Smooth muscle cell (in vitro differentiated cells): Measurements from ENCODE around the gene CA12. TPM values are rescaled to one million over a fixed set of nuclear protein-coding genes. Genes with fewer than 3 reads are reported as not detected.

ENCODE experiments used
- DNase-seq: peaks from one replicate; lab custom pipeline; 2025; ENCODE audit not compliant: unreplicated experiment; lab: John Stamatoyannopoulos, UW
- H2AFZ ChIP-seq: fragments of 200-600 bp; sonication (generic); 2 replicates; pipeline ENCODE4 v1.6.0; 2016; ENCODE audit warnings: antibody characterized with exemption, low read depth, mild to moderate bottlenecking
- H3F3A ChIP-seq: fragments of 200-600 bp; sonication (generic); 2 replicates; pipeline ENCODE4 v1.6.0; 2017; ENCODE audit warnings: antibody characterized with exemption, low read depth
- H3K27ac ChIP-seq: fragments of 200-600 bp; sonication (generic); 2 replicates; pipeline ENCODE4 v1.5.1; 2016; ENCODE audit warnings: low read depth, mild to moderate bottlenecking
- H3K27me3 ChIP-seq: fragments of 200-600 bp; sonication (generic); 2 replicates; pipeline ENCODE4 v1.6.1; 2016; ENCODE audit warnings: low read depth, mild to moderate bottlenecking
- H3K36me3 ChIP-seq: fragments of 200-600 bp; sonication (generic); 2 replicates; pipeline ENCODE4 v1.5.1; 2016; ENCODE audit warnings: low read depth
- H3K4me1 ChIP-seq: fragments of 200-600 bp; sonication (generic); 2 replicates; pipeline ENCODE4 v1.5.1; 2016; ENCODE audit warnings: low read depth
- H3K4me2 ChIP-seq: fragments of 200-600 bp; sonication (generic); 2 replicates; pipeline ENCODE4 v1.6.0; 2016; ENCODE audit warnings: mild to moderate bottlenecking
- H3K4me3 ChIP-seq: fragments of 200-600 bp; sonication (generic); 2 replicates; pipeline ENCODE4 v1.5.1; 2016; ENCODE audit warnings: mild to moderate bottlenecking
- H3K79me2 ChIP-seq: fragments of 200-600 bp; sonication (generic); 2 replicates; pipeline ENCODE4 v1.6.0; 2016; ENCODE audit warnings: low read depth, mild to moderate bottlenecking
- H3K9ac ChIP-seq: fragments of 200-600 bp; sonication (generic); 2 replicates; pipeline ENCODE4 v1.6.0; 2016; ENCODE audit warnings: low read depth
- H3K9me3 ChIP-seq: fragments of 200-600 bp; sonication (generic); replicated peaks from 2 replicates; pipeline ENCODE4 v1.5.1; 2016; ENCODE audit warnings: low read depth
- H4K20me1 ChIP-seq: fragments of 200-600 bp; sonication (generic); 2 replicates; pipeline ENCODE4 v1.6.0; 2016; ENCODE audit warnings: low read depth
- WGBS: methylation state at CpG from one replicate; pipeline ENCODE4 v1.1.7; 2016; ENCODE audit warnings: low lambda C conversion rate; 5-methylcytosine and 5-hydroxymethylcytosine counted together
- polyA plus RNA-seq: library from polyadenylated mRNA; unstranded; fragments of >200 nt; fragmentation: Nextera tagmentation; extraction: Ambion mirVana; gene quantifications from 2 replicates; pipeline ENCODE4 v1.2.1, GENCODE V29; 2016
- total RNA-seq: library from RNA; depleted of rRNA; stranded (reverse); fragments of >200 nt; gene quantifications from 2 replicates; pipeline ENCODE4 v1.2.3, GENCODE V29; 2014
- TF ChIP-seq, protein P1 (sequence below): fragments of 200-600 bp; sonication (generic); IDR thresholded peaks from 2 replicates; pipeline ENCODE4 v1.5.1; 2017; ENCODE audit warnings: borderline replicate concordance, mild to moderate bottlenecking, antibody characterized with exemption; ENCODE audit not compliant: insufficient read depth, poor library complexity, severe bottlenecking

The CA12 gene
- total and polyA plus RNA-seq, 2 experiments from 2014 or later = 13.5 to 14.0 TPM

DNA sequence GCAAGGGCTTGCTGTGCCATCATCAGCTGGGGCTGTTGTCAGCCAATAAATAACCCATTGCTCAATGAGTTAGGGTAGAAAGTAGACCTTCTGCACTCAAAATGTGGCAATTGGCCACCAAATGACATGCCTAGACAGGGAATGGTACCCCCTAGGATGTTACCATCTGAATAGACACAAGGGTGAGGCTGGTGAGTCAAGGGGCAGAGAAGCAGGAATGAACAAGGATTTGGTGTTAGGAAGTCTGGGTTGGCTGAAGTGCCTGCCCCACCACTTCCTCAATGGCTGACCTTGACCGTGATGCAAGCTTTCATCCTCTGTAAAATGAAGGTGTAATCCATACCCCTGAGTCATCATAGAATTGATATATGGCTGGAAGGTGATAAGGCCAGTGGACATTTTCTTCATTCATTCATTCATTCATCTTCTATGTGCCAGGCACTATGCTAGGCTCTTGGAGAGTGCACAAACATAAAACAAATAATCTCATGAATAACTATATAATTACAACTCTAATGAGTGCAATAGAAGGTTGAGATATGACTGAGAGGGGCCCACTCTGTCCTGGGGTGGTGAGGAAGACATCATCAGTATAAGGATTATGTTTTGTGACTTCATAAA, 4.4 kb upstream of the CA12 start:
- Histone ChIP-seq H3K27ac (no peak overlapping the region), H3K4me2 (no peak overlapping the region)

DNA sequence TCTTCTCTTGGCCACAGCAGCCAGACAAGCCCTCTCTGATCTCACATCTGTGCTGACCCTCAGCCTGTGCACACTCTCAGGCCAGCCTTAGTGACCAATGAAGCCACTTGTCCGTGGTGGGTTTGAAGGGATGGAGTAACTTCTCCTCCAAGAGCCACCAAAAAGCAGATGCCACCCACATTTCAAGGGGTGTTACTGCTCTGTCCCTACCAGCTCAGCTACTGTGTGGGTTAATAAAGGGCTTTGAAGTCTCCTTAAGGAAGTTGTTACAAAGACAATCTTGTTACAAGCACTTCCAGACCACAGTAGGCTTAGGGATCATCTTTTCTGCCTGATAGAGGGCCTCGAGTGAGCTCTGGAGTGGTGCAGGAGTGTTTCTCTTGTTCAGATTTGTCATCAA, 3.3 kb upstream of the CA12 start:
- Histone ChIP-seq H3K4me1 (no peaks in the 10 kb centered on the region), H4K20me1 (no peaks in the 10 kb centered on the region), H3K27ac (no peak overlapping the region), H3K9ac (no peak overlapping the region), H3K9me3 (no peaks in the 10 kb centered on the region), H2AFZ (no peak overlapping the region), H3K4me2 (no peak overlapping the region), H3F3A (no peaks in the 10 kb centered on the region), H3K4me3 (no peak overlapping the region), H3K27me3 (peaks cover 5% of the 10 kb centered on the region), H3K36me3 (no peaks in the 10 kb centered on the region), H3K79me2 (no peaks in the 10 kb centered on the region)
- no peak for DNase-seq
- 40% methylated on average over 2 of the region's 2 CpGs for WGBS
- TF ChIP-seq, protein P1, sequence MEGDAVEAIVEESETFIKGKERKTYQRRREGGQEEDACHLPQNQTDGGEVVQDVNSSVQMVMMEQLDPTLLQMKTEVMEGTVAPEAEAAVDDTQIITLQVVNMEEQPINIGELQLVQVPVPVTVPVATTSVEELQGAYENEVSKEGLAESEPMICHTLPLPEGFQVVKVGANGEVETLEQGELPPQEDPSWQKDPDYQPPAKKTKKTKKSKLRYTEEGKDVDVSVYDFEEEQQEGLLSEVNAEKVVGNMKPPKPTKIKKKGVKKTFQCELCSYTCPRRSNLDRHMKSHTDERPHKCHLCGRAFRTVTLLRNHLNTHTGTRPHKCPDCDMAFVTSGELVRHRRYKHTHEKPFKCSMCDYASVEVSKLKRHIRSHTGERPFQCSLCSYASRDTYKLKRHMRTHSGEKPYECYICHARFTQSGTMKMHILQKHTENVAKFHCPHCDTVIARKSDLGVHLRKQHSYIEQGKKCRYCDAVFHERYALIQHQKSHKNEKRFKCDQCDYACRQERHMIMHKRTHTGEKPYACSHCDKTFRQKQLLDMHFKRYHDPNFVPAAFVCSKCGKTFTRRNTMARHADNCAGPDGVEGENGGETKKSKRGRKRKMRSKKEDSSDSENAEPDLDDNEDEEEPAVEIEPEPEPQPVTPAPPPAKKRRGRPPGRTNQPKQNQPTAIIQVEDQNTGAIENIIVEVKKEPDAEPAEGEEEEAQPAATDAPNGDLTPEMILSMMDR = no peak

More for the DNA sequence above, 4.4 kb upstream of the CA12 start:
- no peaks in the 10 kb centered on the region for H3F3A ChIP-seq
- no peaks in the 10 kb centered on the region for H3K27me3 ChIP-seq
- TF ChIP-seq, protein P1 = no peak
- WGBS = 100% methylated on average over 1 of the region's 1 CpG
- H3K9ac ChIP-seq = no peak overlapping the region
- no peaks in the 10 kb centered on the region for H3K9me3 ChIP-seq
- H2AFZ ChIP-seq = no peak overlapping the region
- no peaks in the 10 kb centered on the region for H4K20me1 ChIP-seq
- no peak for DNase-seq
- no peaks in the 10 kb centered on the region for H3K4me1 ChIP-seq
- H3K79me2 ChIP-seq = no peaks in the 10 kb centered on the region
- H3K36me3 ChIP-seq = no peaks in the 10 kb centered on the region
- H3K4me3 ChIP-seq = no peak overlapping the region

DNA sequence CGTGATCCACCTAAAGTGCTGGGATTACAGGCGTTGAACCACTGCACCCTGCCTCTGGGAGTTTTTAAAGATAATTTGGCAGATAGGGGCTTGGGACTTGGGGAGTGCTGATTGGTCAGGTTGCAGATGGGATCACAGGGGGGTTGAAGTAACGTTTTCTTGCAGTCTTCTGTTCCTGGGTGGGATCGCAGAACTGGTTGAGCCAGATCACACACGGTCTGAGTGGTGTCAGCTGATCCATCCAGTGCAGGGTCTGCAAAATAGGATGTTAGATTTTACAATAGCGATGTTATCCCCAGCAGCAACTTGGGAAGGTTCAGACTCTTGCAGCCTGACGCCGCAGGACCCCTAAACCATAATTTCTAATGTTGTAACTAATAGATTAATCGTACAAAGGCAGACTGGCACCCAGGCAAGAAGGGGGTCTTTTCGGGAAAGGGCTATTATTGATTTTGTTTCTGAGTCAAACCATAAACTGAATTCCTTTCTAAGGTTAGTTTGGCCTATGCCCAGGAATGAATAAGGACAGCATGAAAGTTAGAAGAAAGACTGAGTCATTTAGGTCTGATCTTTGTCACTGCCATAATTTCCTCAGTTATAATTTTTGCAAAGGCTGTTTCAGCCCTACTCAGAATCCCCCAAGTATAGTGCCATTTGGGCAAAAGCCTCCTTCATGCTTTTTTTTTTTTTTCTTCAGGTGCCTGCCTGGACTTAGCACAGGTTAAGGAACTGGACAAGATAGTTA, 1.5 kb upstream of the CA12 start:
- H3K4me1 ChIP-seq = no peaks in the 10 kb centered on the region

More for the DNA sequence above, 1.5 kb upstream of the CA12 start:
- TF ChIP-seq, protein P1 = no peak
- Histone ChIP-seq H3K9ac (no peak overlapping the region), H2AFZ (no peak overlapping the region), H3K9me3 (no peaks in the 10 kb centered on the region), H4K20me1 (no peaks in the 10 kb centered on the region), H3K27me3 (peaks cover 7% of the 10 kb centered on the region), H3K36me3 (no peaks in the 10 kb centered on the region), H3K27ac (no peak overlapping the region), H3K79me2 (no peaks in the 10 kb centered on the region), H3K4me2 (no peak overlapping the region), H3K4me3 (no peak overlapping the region), H3F3A (no peaks in the 10 kb centered on the region)
- 79% methylated on average over 10 of the region's 10 CpGs for WGBS
- DNase-seq = no peak
